ENCODE data around the gene DNASE2B. TPM values are rescaled to one million over a fixed set of nuclear protein-coding genes. Genes with fewer than 3 reads are reported as not detected.
"Not testable (repeated sequence)": the region's sequence is repeated elsewhere in the genome, so short reads cannot be mapped to it uniquely, and the experiment has no call there.

DNASE2B gene
- polyA plus RNA-seq, 1 donor (not counting 4 experiments of a cell fraction or from before 2014, with no cell fraction given): not detected

- H3K36me3 ChIP-seq (ENCODE audit: control insufficient read depth in 2 of 2, extremely low read depth in 1 of 2, insufficient read depth in 2 of 2, low read length in 2 of 2); H3K9me1 ChIP-seq (ENCODE audit: control insufficient read depth, extremely low read depth, insufficient read depth, low read length); H2AFZ ChIP-seq (ENCODE audit: control insufficient read depth, low read length); H3K4me1 ChIP-seq (ENCODE audit: control insufficient read depth, extremely low read depth, insufficient read depth, low read length); DNase-seq (ENCODE audit: low read depth, low spot score); H3K4me2 ChIP-seq (ENCODE audit: control insufficient read depth, extremely low read depth, insufficient read depth, low read depth, low read length); FAIRE-seq; H3K9ac ChIP-seq (ENCODE audit: control insufficient read depth, extremely low read depth, insufficient read depth, low read length); H3K9me3 ChIP-seq (ENCODE audit: control insufficient read depth, low read depth, low read length); H3K4me3 ChIP-seq (ENCODE audit: control insufficient read depth in 2 of 3, extremely low read depth in 1 of 3, insufficient read depth in 2 of 3, low read depth in 1 of 3, low read length in 3 of 3); dilution Hi-C loops (cut with MboI; ENCODE audit: extremely low pct_ligation_motif_present, low sequenced_read_pairs); H4K20me1 ChIP-seq (ENCODE audit: control insufficient read depth, extremely low read depth, insufficient read depth, low read length); H3K79me2 ChIP-seq (ENCODE audit: control insufficient read depth, insufficient read depth, low read length); H3K27ac ChIP-seq (ENCODE audit: control insufficient read depth, insufficient read depth, low read length); H3K27me3 ChIP-seq (ENCODE audit: control insufficient read depth, extremely low read depth, insufficient read depth, low read length): not testable (repeated sequence)
Measured at GRCh38 chr1:84448704-84449103, 50.4 kb downstream of the DNASE2B start.

- no peak overlapping the region for H3K4me2 ChIP-seq (ENCODE audit: control insufficient read depth, extremely low read depth, insufficient read depth, low read depth, low read length)
- no peaks in the 10 kb centered on the region for H3K36me3 ChIP-seq (ENCODE audit: control insufficient read depth in 2 of 2, extremely low read depth in 1 of 2, insufficient read depth in 2 of 2, low read length in 2 of 2)
- H3K79me2 ChIP-seq (ENCODE audit: control insufficient read depth, insufficient read depth, low read length): no peaks in the 10 kb centered on the region
- no peaks in the 10 kb centered on the region for H3K27me3 ChIP-seq (ENCODE audit: control insufficient read depth, extremely low read depth, insufficient read depth, low read length)
- no peaks in the 10 kb centered on the region for H3K9me3 ChIP-seq (ENCODE audit: control insufficient read depth, low read depth, low read length)
- FAIRE-seq (no peak), DNase-seq (ENCODE audit: low read depth, low spot score) (no peak)
- H3K4me1 ChIP-seq (ENCODE audit: control insufficient read depth, extremely low read depth, insufficient read depth, low read length): no peaks in the 10 kb centered on the region
- TF ChIP-seq CTCF (optimal IDR thresholded peaks at IDR 0.05 in 1 of 3, IDR thresholded peaks at IDR 0.05 in 1 of 3, conservative IDR thresholded peaks at IDR 0.05 in 1 of 3; ENCODE audit: extremely low read depth in 1 of 3, insufficient read depth in 2 of 3, low read length in 3 of 3) (no peak), EZH2 (IDR thresholded peaks at IDR 0.05; ENCODE audit: low read length) (no peak)
- H4K20me1 ChIP-seq (ENCODE audit: control insufficient read depth, extremely low read depth, insufficient read depth, low read length): no peaks in the 10 kb centered on the region
- dilution Hi-C loops (cut with MboI; ENCODE audit: extremely low pct_ligation_motif_present, low sequenced_read_pairs): no loop called here
- no peak overlapping the region for H3K4me3 ChIP-seq (ENCODE audit: control insufficient read depth in 2 of 3, extremely low read depth in 1 of 3, insufficient read depth in 2 of 3, low read depth in 1 of 3, low read length in 3 of 3)
- H2AFZ ChIP-seq (ENCODE audit: control insufficient read depth, low read length): no peak overlapping the region
- no peaks in the 10 kb centered on the region for H3K9me1 ChIP-seq (ENCODE audit: control insufficient read depth, extremely low read depth, insufficient read depth, low read length)
- H3K9ac ChIP-seq (ENCODE audit: control insufficient read depth, extremely low read depth, insufficient read depth, low read length): no peak overlapping the region
- H3K27ac ChIP-seq (ENCODE audit: control insufficient read depth, insufficient read depth, low read length): no peak overlapping the region
Measured at GRCh38 chr1:84450910-84451309, 52.6 kb downstream of the DNASE2B start.

GRCh38 chr1:84452436-84452835 is 54.2 kb downstream of the DNASE2B start:
- FAIRE-seq (no peak), DNase-seq (ENCODE audit: low read depth, low spot score) (no peak)
- Histone ChIP-seq H3K79me2 (ENCODE audit: control insufficient read depth, insufficient read depth, low read length) (no peaks in the 10 kb centered on the region), H3K4me3 (ENCODE audit: control insufficient read depth in 2 of 3, extremely low read depth in 1 of 3, insufficient read depth in 2 of 3, low read depth in 1 of 3, low read length in 3 of 3) (no peak overlapping the region), H3K9me1 (ENCODE audit: control insufficient read depth, extremely low read depth, insufficient read depth, low read length) (no peaks in the 10 kb centered on the region), H3K36me3 (ENCODE audit: control insufficient read depth in 2 of 2, extremely low read depth in 1 of 2, insufficient read depth in 2 of 2, low read length in 2 of 2) (no peaks in the 10 kb centered on the region), H3K27ac (ENCODE audit: control insufficient read depth, insufficient read depth, low read length) (no peak overlapping the region), H3K4me1 (ENCODE audit: control insufficient read depth, extremely low read depth, insufficient read depth, low read length) (no peaks in the 10 kb centered on the region), H2AFZ (ENCODE audit: control insufficient read depth, low read length) (no peak overlapping the region), H3K4me2 (ENCODE audit: control insufficient read depth, extremely low read depth, insufficient read depth, low read depth, low read length) (no peak overlapping the region), H3K9ac (ENCODE audit: control insufficient read depth, extremely low read depth, insufficient read depth, low read length) (no peak overlapping the region), H4K20me1 (ENCODE audit: control insufficient read depth, extremely low read depth, insufficient read depth, low read length) (no peaks in the 10 kb centered on the region), H3K27me3 (ENCODE audit: control insufficient read depth, extremely low read depth, insufficient read depth, low read length) (no peaks in the 10 kb centered on the region), H3K9me3 (ENCODE audit: control insufficient read depth, low read depth, low read length) (no peaks in the 10 kb centered on the region)
- no peak for TF ChIP-seq EZH2 (IDR thresholded peaks at IDR 0.05; ENCODE audit: low read length)
- TF ChIP-seq CTCF (optimal IDR thresholded peaks at IDR 0.05 in 1 of 3, IDR thresholded peaks at IDR 0.05 in 1 of 3, conservative IDR thresholded peaks at IDR 0.05 in 1 of 3; ENCODE audit: extremely low read depth in 1 of 3, insufficient read depth in 2 of 3, low read length in 3 of 3): no peak
- dilution Hi-C loops (cut with MboI; ENCODE audit: extremely low pct_ligation_motif_present, low sequenced_read_pairs): no loop called here
